Measurements from ENCODE around the gene ANKRD18B.
"Not testable (repeated sequence)": the region's sequence is repeated elsewhere in the genome, so short reads cannot be mapped to it uniquely, and the experiment has no call there.

DNA sequence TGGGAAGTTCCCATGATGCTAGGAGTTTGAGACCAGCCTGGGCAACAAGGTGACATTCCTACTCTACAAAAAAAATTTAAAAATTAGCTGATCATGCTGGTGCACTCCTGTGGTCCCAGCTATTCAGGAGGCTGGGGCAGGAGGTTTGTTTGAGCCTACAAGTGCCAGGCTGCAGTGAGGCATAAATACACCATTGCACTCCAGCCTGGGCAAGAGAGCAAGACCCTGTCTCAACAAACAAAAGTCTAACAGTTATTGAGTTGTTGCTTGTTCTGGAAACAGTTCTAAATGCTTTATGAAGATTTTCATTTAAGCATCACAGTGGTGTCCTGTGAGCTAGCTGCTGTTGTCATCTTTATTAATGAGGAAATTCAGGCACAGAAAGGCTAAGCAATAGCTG lies 4.0 kb downstream of the ANKRD18B start:
- TF ChIP-seq, protein P1, sequence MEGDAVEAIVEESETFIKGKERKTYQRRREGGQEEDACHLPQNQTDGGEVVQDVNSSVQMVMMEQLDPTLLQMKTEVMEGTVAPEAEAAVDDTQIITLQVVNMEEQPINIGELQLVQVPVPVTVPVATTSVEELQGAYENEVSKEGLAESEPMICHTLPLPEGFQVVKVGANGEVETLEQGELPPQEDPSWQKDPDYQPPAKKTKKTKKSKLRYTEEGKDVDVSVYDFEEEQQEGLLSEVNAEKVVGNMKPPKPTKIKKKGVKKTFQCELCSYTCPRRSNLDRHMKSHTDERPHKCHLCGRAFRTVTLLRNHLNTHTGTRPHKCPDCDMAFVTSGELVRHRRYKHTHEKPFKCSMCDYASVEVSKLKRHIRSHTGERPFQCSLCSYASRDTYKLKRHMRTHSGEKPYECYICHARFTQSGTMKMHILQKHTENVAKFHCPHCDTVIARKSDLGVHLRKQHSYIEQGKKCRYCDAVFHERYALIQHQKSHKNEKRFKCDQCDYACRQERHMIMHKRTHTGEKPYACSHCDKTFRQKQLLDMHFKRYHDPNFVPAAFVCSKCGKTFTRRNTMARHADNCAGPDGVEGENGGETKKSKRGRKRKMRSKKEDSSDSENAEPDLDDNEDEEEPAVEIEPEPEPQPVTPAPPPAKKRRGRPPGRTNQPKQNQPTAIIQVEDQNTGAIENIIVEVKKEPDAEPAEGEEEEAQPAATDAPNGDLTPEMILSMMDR (IDR thresholded peaks at IDR 0.05) = not testable (repeated sequence)
- TF ChIP-seq POLR2A (IDR thresholded peaks at IDR 0.05) = not testable (repeated sequence)

All from vagina (tissue), 2 donors.